ENCODE measurements around the gene RRP9.
A peak's percentile ranks its signal among the peaks of the same experiment; 100 is the strongest.
"Not testable (repeated sequence)": the region's sequence is repeated elsewhere in the genome, so short reads cannot be mapped to it uniquely, and the experiment has no call there.

Gene RRP9

DNA sequence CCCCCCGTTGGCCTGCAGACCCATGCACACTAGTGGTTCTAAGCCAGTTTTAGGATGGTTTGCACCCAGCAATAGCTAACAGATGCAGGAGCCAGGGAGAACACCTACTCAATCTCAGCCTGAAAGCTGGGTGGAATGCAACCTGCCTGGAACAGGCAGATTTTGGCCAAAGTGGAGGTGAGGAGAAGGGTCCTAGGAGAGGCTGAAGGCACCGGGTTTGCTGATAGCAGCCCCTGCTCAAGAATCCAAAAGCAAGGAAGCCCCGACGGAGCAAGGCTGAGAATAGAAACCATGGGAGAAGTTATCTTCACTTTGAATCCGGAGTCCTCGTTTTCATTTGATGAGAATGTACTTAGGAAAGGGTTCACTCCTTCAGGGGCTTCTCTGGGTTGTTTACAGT is 9.9 kb downstream of the RRP9 start:
- TF ChIP-seq, protein P1, sequence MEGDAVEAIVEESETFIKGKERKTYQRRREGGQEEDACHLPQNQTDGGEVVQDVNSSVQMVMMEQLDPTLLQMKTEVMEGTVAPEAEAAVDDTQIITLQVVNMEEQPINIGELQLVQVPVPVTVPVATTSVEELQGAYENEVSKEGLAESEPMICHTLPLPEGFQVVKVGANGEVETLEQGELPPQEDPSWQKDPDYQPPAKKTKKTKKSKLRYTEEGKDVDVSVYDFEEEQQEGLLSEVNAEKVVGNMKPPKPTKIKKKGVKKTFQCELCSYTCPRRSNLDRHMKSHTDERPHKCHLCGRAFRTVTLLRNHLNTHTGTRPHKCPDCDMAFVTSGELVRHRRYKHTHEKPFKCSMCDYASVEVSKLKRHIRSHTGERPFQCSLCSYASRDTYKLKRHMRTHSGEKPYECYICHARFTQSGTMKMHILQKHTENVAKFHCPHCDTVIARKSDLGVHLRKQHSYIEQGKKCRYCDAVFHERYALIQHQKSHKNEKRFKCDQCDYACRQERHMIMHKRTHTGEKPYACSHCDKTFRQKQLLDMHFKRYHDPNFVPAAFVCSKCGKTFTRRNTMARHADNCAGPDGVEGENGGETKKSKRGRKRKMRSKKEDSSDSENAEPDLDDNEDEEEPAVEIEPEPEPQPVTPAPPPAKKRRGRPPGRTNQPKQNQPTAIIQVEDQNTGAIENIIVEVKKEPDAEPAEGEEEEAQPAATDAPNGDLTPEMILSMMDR (IDR thresholded peaks at IDR 0.05; ENCODE audit: insufficient read depth, low read depth, low read length, missing control alignments) = no peak
- DNase-seq (ENCODE audit: low read depth) = no peak

GRCh38 chr3:51930439-51930838 is 11.3 kb downstream of the RRP9 start:
- TF ChIP-seq, protein P1 (IDR thresholded peaks at IDR 0.05; ENCODE audit: insufficient read depth, low read depth, low read length, missing control alignments) = no peak
- no peak overlapping the region for H3K4me3 ChIP-seq (ENCODE audit: low read length)
- no peak for DNase-seq (ENCODE audit: low read depth)

More for the DNA sequence above, 9.9 kb downstream of the RRP9 start:
- H3K4me3 ChIP-seq (ENCODE audit: low read length) = no peak overlapping the region

- H3K4me3 ChIP-seq (ENCODE audit: low read length) = no peak overlapping the region
- peak; percentile 36 for DNase-seq (ENCODE audit: low read depth)
- TF ChIP-seq, protein P1 (IDR thresholded peaks at IDR 0.05; ENCODE audit: insufficient read depth, low read depth, low read length, missing control alignments) = no peak
Measured at GRCh38 chr3:51929420-51930003, 12.2 kb downstream of the RRP9 start.

DNA sequence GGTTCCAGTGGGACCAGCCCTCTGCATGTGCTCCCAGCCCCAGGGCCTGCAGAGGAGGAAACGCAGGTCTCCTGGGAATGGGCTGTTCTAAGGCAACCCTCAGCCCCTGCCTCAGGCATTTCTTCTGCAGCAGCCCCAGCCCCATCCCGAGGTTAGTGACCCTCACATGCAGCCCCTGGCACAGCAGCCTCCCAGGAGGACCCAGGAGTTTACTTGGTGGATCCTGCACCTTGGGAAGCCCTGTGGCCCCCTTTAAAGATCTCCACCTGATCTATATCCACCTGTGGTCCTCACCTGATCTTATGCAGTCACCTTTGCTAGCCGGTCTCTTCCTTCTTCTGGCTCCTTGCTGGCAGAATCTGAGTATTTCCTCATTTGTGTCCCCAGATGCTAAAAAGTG is 12.7 kb downstream of the RRP9 start:
- not testable (repeated sequence) for DNase-seq (ENCODE audit: low read depth); H3K4me3 ChIP-seq (ENCODE audit: low read length)

- H3K4me3 ChIP-seq (ENCODE audit: low read length) = no peak overlapping the region
- DNase-seq (ENCODE audit: low read depth) = no peak
- TF ChIP-seq, protein P1 (IDR thresholded peaks at IDR 0.05; ENCODE audit: insufficient read depth, low read depth, low read length, missing control alignments) = no peak
Measured at GRCh38 chr3:51928438-51928837, 13.3 kb downstream of the RRP9 start.

- no peak overlapping the region for H3K4me3 ChIP-seq (ENCODE audit: low read length)
- TF ChIP-seq, protein P1 (IDR thresholded peaks at IDR 0.05; ENCODE audit: insufficient read depth, low read depth, low read length, missing control alignments) = no peak
- DNase-seq (ENCODE audit: low read depth) = no peak
Measured at GRCh38 chr3:51927061-51927977, 14.4 kb downstream of the RRP9 start.

- no peak for DNase-seq (ENCODE audit: low read depth)
- H3K4me3 ChIP-seq (ENCODE audit: low read length) = no peak overlapping the region
- TF ChIP-seq, protein P1 (IDR thresholded peaks at IDR 0.05; ENCODE audit: insufficient read depth, low read depth, low read length, missing control alignments) = no peak
Measured at GRCh38 chr3:51921081-51921578, 20.6 kb downstream of the RRP9 start.

All from epithelial cell of esophagus (primary cell).